Measurements from ENCODE around the gene NLGN4Y.

Gene NLGN4Y

GRCh38 chrY:14748329-14748728, 224.0 kb downstream of the NLGN4Y start:
- H3K4me3 ChIP-seq (ENCODE audit: low read depth, low read length), result no peak overlapping the region
- no peak for DNase-seq (ENCODE audit: low read depth)
- TF ChIP-seq CTCF (IDR thresholded peaks at IDR 0.05; ENCODE audit: control insufficient read depth, extremely low read depth, insufficient read depth), result no peak

DNA sequence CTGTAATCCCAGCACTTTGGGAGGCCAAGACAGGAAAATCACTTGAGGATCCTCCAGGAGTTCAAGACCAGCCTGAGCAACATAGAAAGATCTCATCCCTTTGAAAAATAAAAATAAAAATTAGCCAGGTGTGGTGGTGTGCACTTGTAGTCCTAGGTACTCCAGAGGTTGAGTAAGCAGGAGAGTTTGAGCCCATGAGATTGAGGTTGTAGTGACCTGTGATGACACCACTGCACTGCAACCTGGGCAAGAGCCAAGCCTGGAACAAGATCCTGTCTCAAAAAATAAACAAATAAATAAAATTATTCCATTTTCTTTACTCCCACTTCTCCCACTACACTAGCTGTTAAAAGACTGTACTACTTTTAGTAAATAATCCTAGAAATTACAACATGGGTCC, 231.2 kb downstream of the NLGN4Y start:
- TF ChIP-seq CTCF (IDR thresholded peaks at IDR 0.05; ENCODE audit: control insufficient read depth, extremely low read depth, insufficient read depth), result no peak
- H3K4me3 ChIP-seq (ENCODE audit: low read depth, low read length), result no peak overlapping the region
- DNase-seq (ENCODE audit: low read depth), result no peak

- no peak overlapping the region for H3K4me3 ChIP-seq (ENCODE audit: low read depth, low read length)
- TF ChIP-seq CTCF (IDR thresholded peaks at IDR 0.05; ENCODE audit: control insufficient read depth, extremely low read depth, insufficient read depth), result no peak
- no peak for DNase-seq (ENCODE audit: low read depth)
Measured at GRCh38 chrY:14762903-14763302, 238.6 kb downstream of the NLGN4Y start.

DNA sequence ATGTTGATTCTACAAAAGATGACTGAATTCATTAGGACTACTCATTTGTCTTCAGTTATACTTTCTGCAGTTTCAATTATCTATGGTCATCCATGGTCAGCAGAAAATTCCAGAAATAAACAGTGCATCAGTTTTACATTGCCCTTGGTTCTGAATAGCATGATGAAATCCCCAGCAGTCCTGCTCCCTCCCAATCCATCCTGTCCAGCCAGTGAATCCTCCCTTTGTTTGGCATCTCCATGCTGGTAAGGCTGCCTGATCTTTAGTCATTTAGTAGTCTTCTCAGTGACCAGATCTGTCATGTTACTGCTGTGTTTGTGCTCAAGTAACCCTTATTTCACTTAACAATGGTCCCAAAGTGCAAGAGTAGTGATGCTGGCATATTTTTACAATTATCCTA, 239.3 kb downstream of the NLGN4Y start:
- no peak for TF ChIP-seq CTCF (IDR thresholded peaks at IDR 0.05; ENCODE audit: control insufficient read depth, extremely low read depth, insufficient read depth)
- no peak overlapping the region for H3K4me3 ChIP-seq (ENCODE audit: low read depth, low read length)
- DNase-seq (ENCODE audit: low read depth), result no peak

DNA sequence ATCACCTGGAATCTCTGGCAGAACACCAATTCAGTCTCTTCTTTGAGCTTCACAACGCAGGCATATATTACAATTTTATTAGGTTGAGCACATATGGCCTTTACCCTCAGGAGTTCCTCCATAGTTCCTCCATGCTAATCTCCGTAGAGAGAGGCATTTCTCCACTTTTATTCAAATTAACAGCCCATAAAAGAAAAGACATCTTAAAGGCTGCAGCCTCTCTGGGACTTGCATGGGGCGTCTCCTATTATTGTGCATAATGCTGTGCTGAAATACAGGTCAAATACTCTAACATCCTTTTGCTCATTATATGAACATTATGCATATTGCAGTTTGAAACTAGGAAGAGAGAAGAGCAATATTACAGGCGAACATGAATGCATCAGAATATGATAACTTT, 253.9 kb downstream of the NLGN4Y start:
- no peak for DNase-seq (ENCODE audit: low read depth)
- TF ChIP-seq CTCF (IDR thresholded peaks at IDR 0.05; ENCODE audit: control insufficient read depth, extremely low read depth, insufficient read depth), result no peak
- no peak overlapping the region for H3K4me3 ChIP-seq (ENCODE audit: low read depth, low read length)

DNA sequence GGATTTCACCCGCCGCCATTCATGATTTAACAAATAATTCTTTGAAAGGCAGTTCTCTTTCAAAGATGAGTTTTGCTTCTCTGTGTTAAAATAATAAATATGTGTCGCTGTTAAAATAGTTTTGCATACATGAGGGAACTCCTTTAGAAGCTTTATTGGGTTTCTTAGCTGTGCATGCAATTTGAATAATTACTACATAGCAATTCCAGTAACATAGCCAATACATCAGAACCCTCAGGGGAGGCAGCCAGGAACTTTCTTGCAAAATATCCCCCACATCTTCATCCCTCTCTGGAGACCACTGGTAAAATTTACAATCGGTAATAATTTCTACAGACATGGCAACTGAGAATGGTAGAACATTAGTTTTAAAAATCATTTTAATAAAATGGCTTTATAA, 268.8 kb downstream of the NLGN4Y start:
- TF ChIP-seq CTCF (IDR thresholded peaks at IDR 0.05; ENCODE audit: control insufficient read depth, extremely low read depth, insufficient read depth), result no peak
- no peak for DNase-seq (ENCODE audit: low read depth)
- H3K4me3 ChIP-seq (ENCODE audit: low read depth, low read length), result no peak overlapping the region

GRCh38 chrY:14793674-14794073, 269.3 kb downstream of the NLGN4Y start:
- no peak for DNase-seq (ENCODE audit: low read depth)
- no peak for TF ChIP-seq CTCF (IDR thresholded peaks at IDR 0.05; ENCODE audit: control insufficient read depth, extremely low read depth, insufficient read depth)

More at GRCh38 chrY:14793674-14794073, 269.3 kb downstream of the NLGN4Y start:
- H3K4me3 ChIP-seq (ENCODE audit: low read depth, low read length), result no peak overlapping the region
